Neural progenitor cell (in vitro differentiated cells): ENCODE measurements around the gene RPL3.

Experiments
- EZH2phosphoT487 ChIP-seq: fragments of 200-600 bp; sonication (generic); IDR thresholded peaks from 2 replicates; pipeline ENCODE4 v1.6.1; 2017; ENCODE audit warnings: antibody characterized with exemption
- TF ChIP-seq, protein P1 (sequence below): fragments of 200-600 bp; sonication (generic); IDR thresholded peaks from 2 replicates; pipeline ENCODE4 v1.5.1; 2017; ENCODE audit warnings: antibody characterized with exemption, mild to moderate bottlenecking

DNA sequence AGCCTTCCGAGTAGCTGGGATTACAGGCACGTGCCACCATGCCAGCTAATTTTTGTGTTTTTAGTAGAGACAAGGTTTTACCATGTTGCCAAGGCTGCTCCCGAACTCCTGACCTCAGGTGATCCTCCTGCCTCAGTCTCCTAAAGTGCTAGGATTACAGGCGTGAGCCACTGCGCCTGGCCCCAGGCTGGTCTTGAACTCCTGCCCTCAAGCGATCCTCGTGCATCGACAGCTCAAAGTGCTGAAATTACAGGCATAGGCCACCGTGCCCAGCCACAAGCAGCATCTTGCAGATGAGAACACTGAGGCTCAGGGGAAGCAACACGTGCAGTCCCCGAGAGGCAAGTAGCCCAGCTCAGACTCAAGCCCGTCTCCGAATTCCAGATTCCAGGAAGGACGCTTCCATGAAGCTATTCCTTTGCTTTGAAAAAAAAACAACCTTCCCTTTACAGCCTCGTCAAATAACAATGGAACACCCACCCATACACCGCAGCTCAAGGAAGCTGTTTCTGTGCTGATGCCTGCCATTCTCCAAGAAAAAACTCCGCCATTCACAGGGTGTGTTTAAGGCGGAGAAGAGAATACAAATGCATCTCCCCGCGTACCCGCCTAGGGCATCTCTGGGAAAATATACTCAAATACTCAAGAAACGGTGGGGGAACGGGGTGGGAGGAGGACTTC is 40.1 kb downstream of the RPL3 start:
- TF ChIP-seq, protein P1, sequence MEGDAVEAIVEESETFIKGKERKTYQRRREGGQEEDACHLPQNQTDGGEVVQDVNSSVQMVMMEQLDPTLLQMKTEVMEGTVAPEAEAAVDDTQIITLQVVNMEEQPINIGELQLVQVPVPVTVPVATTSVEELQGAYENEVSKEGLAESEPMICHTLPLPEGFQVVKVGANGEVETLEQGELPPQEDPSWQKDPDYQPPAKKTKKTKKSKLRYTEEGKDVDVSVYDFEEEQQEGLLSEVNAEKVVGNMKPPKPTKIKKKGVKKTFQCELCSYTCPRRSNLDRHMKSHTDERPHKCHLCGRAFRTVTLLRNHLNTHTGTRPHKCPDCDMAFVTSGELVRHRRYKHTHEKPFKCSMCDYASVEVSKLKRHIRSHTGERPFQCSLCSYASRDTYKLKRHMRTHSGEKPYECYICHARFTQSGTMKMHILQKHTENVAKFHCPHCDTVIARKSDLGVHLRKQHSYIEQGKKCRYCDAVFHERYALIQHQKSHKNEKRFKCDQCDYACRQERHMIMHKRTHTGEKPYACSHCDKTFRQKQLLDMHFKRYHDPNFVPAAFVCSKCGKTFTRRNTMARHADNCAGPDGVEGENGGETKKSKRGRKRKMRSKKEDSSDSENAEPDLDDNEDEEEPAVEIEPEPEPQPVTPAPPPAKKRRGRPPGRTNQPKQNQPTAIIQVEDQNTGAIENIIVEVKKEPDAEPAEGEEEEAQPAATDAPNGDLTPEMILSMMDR = no peak
- no peak for TF ChIP-seq EZH2phosphoT487
